Activated naive CD8-positive, alpha-beta T cell treated with anti-CD3 and anti-CD28 coated beads, Interleukin-2, amount 10 ng/mL, durations not matched to agents 7 days and 5 days (primary cell): ENCODE data around the gene MCOLN3. TPM values are rescaled to one million over a fixed set of nuclear protein-coding genes. Genes with fewer than 3 reads are reported as not detected.

Experiments used
- ATAC-seq: fragments of 150-1000 bp; cut with Tn5 transposase; one replicate; pipeline ENCODE4 v1.10.0; 2021; ENCODE audit warnings: low read depth, moderate library complexity
- POLR2A ChIA-PET: fragments of 350-600 bp; sonication (Branson Sonifier 250); formaldehyde crosslinking; loops from one replicate; lab custom pipeline; 2021; ENCODE audit warnings: antibody characterized with exemption; lab: Charles Lee
- DNase-seq: peaks from one replicate; pipeline ENCODE4 v3.0.0; 2021
- H3K27ac Mint-ChIP-seq: one replicate; pipeline ENCODE4 v1.8.0; 2022; ENCODE audit warnings: mild to moderate bottlenecking, mixed read lengths
- H3K27me3 Mint-ChIP-seq: one replicate; pipeline ENCODE4 v1.8.0; 2022; ENCODE audit warnings: mild to moderate bottlenecking, moderate library complexity, mixed read lengths
- H3K36me3 Mint-ChIP-seq: one replicate; pipeline ENCODE4 v1.8.0; 2021; ENCODE audit warnings: mild to moderate bottlenecking, mixed read lengths
- H3K4me1 Mint-ChIP-seq: one replicate; pipeline ENCODE4 v1.8.0; 2021; ENCODE audit warnings: mixed read lengths
- H3K4me3 Mint-ChIP-seq: one replicate; pipeline ENCODE4 v1.8.0; 2022; ENCODE audit warnings: mild to moderate bottlenecking, moderate library complexity, mixed read lengths
- H3K9me3 Mint-ChIP-seq: one replicate; pipeline ENCODE4 v1.8.0; 2021; ENCODE audit warnings: mixed read lengths
- total RNA-seq, 2 experiments: library from RNA; stranded (reverse); gene quantifications; one replicate each; pipeline ENCODE4 v1.2.3, GENCODE V29; 2021

Gene MCOLN3
- total RNA-seq = 1 to 10 TPM; 2.1 to 2.2 TPM

- Mint-ChIP-seq H3K4me1 (peaks cover 27% of the 10 kb centered on the region), H3K27me3 (peaks cover 52% of the 10 kb centered on the region), H3K27ac (no peak within 1 kb of the TSS), H3K36me3 (no peaks in the 10 kb centered on the region), H3K4me3 (peak within 1 kb of the TSS; percentile 76), H3K9me3 (no peaks in the 10 kb centered on the region)
- POLR2A ChIA-PET = interaction anchor here (1.0 kb wide), 2 partner anchors 103 to 211 kb away, joined by 3 read pairs; partner anchors contain the start of gene C1orf52
- ATAC-seq = peak; percentile 75
- peak; percentile 63 for DNase-seq
Measured at GRCh38 chr1:85048296-85049064, at the start of gene MCOLN3. Gene MCOLN3, minus strand, starts transcription at chr1:85048500. Its CDS starts 3,140 bp downstream, at chr1:85045360.

- Mint-ChIP-seq H3K27ac (no peak overlapping the region), H3K4me1 (peaks cover 11% of the 10 kb centered on the region), H3K36me3 (peaks cover 7% of the 10 kb centered on the region), H3K9me3 (no peaks in the 10 kb centered on the region), H3K4me3 (no peak overlapping the region), H3K27me3 (peaks cover 19% of the 10 kb centered on the region)
- POLR2A ChIA-PET = no interaction called here
- DNase-seq = no peak
- no peak for ATAC-seq
Measured at GRCh38 chr1:85093644-85094043, 45.3 kb upstream of the MCOLN3 start.

- ATAC-seq = peak; percentile 45
- POLR2A ChIA-PET = no interaction called here
- Mint-ChIP-seq H3K4me1 (peaks cover 11% of the 10 kb centered on the region), H3K27ac (peak overlapping the region; percentile 74), H3K4me3 (peak overlapping the region; percentile 74), H3K9me3 (no peaks in the 10 kb centered on the region), H3K36me3 (peaks cover 7% of the 10 kb centered on the region), H3K27me3 (peaks cover 15% of the 10 kb centered on the region)
- DNase-seq = no peak
Measured at GRCh38 chr1:85091671-85092280, 43.5 kb upstream of the MCOLN3 start.

GRCh38 chr1:85090225-85090624, 41.9 kb upstream of the MCOLN3 start:
- H3K4me1 Mint-ChIP-seq = peaks cover 11% of the 10 kb centered on the region
- no peaks in the 10 kb centered on the region for H3K9me3 Mint-ChIP-seq
- H3K36me3 Mint-ChIP-seq = peaks cover 5% of the 10 kb centered on the region
- no peak overlapping the region for H3K4me3 Mint-ChIP-seq
- ATAC-seq = no peak
- POLR2A ChIA-PET = no interaction called here
- DNase-seq = no peak
- H3K27me3 Mint-ChIP-seq = peaks cover 4% of the 10 kb centered on the region
- H3K27ac Mint-ChIP-seq = no peak overlapping the region

DNA sequence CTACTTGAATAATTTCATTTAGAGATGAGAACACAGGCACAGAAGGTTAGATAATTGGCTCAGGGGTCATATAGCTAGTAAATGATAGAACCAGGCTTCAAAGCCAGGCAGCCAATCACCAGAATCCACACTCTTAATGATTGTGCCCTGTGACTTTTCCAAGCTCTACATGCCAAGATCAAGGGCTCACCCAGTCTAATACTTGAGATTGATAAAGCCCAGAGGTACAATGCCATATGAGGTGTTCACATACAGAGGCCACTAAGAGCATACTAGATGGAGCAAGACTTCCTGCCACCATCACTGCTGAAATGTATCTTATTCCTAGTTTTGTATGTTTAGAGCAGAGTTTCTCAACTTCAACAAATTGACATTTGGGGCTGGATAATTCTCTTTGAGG, 40.9 kb upstream of the MCOLN3 start:
- POLR2A ChIA-PET = no interaction called here

DNA sequence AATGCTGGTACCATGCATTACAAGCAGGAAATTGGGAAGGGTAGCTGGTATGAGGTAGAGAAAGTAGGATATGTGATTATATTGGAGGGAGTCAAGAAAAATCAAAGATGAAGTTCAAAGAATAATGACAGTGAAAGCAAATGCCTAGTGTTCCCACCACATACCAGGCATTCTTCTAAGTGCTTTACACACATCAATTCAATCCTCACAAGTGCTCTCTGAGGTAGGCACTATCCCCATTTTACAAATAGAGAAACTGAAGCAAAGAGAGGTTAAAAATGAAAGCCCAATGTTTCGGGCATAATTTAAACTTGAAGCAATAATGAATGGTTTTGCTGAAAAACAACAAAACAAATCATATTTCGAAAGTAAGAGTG, 40.1 kb upstream of the MCOLN3 start:
- no peak for ATAC-seq
- Mint-ChIP-seq H3K4me3 (no peak overlapping the region), H3K27me3 (peaks cover 9% of the 10 kb centered on the region), H3K4me1 (peaks cover 13% of the 10 kb centered on the region), H3K9me3 (peaks cover 2% of the 10 kb centered on the region), H3K36me3 (peaks cover 8% of the 10 kb centered on the region), H3K27ac (no peak overlapping the region)
- DNase-seq = no peak
- POLR2A ChIA-PET = no interaction called here

More for the DNA sequence above, 40.9 kb upstream of the MCOLN3 start:
- Mint-ChIP-seq H3K4me3 (no peak overlapping the region), H3K9me3 (peaks cover 2% of the 10 kb centered on the region), H3K27me3 (peaks cover 9% of the 10 kb centered on the region), H3K4me1 (peaks cover 13% of the 10 kb centered on the region), H3K36me3 (peaks cover 7% of the 10 kb centered on the region), H3K27ac (no peak overlapping the region)
- no peak for DNase-seq
- no peak for ATAC-seq

- H3K9me3 Mint-ChIP-seq = peaks cover 2% of the 10 kb centered on the region
- no peak overlapping the region for H3K4me3 Mint-ChIP-seq
- peaks cover 6% of the 10 kb centered on the region for H3K36me3 Mint-ChIP-seq
- ATAC-seq (no peak), DNase-seq (no peak)
- no peak overlapping the region for H3K27ac Mint-ChIP-seq
- peaks cover 7% of the 10 kb centered on the region for H3K27me3 Mint-ChIP-seq
- POLR2A ChIA-PET = no interaction called here
- peaks cover 13% of the 10 kb centered on the region for H3K4me1 Mint-ChIP-seq
Measured at GRCh38 chr1:85087659-85088407, 39.5 kb upstream of the MCOLN3 start.

- Mint-ChIP-seq H3K27me3 (peaks cover 13% of the 10 kb centered on the region), H3K4me1 (peaks cover 2% of the 10 kb centered on the region), H3K27ac (no peak overlapping the region), H3K9me3 (peaks cover 2% of the 10 kb centered on the region), H3K36me3 (peaks cover 3% of the 10 kb centered on the region), H3K4me3 (no peak overlapping the region)
- POLR2A ChIA-PET = no interaction called here
- DNase-seq (no peak), ATAC-seq (no peak)
Measured at GRCh38 chr1:85085417-85085816, 37.1 kb upstream of the MCOLN3 start.

GRCh38 chr1:85078903-85079302, 30.6 kb upstream of the MCOLN3 start:
- Mint-ChIP-seq H3K27ac (no peak overlapping the region), H3K36me3 (peaks cover 6% of the 10 kb centered on the region), H3K27me3 (peaks cover 10% of the 10 kb centered on the region), H3K4me3 (no peak overlapping the region), H3K9me3 (peaks cover 7% of the 10 kb centered on the region), H3K4me1 (peaks cover 6% of the 10 kb centered on the region)
- POLR2A ChIA-PET = no interaction called here
- no peak for ATAC-seq
- no peak for DNase-seq

DNA sequence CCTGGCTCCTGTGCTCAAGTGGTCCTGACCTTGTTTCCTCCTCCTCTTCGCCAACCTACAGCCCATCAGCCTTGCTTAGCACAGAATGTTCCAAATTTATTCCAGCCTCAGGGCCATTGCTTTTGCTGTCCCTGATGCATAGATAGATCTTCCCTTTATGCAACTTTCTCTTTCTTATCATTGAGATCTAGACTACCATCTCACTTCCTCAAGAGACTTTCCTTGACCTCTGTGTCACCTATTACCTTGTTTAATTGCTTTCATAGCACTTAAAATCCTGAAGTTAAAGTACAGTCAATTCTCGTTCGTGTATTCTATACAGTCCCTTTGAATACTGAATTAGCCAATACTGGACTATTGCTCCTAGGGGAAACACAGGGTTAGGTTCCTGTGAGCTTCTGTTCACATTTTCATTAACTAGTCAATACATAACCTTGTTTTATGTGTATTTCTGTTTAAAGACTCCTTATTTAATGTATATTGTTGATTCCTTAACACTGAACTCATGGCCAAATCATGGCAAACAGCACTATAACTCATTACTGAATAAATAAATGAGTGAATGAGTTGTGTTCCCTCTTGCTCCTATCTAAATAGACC, 26.2 kb upstream of the MCOLN3 start:
- Mint-ChIP-seq H3K4me1 (peaks cover 6% of the 10 kb centered on the region), H3K9me3 (peaks cover 7% of the 10 kb centered on the region), H3K36me3 (peaks cover 4% of the 10 kb centered on the region), H3K4me3 (no peak overlapping the region), H3K27ac (no peak overlapping the region), H3K27me3 (no peaks in the 10 kb centered on the region)
- DNase-seq (no peak), ATAC-seq (no peak)
- POLR2A ChIA-PET = no interaction called here

DNA sequence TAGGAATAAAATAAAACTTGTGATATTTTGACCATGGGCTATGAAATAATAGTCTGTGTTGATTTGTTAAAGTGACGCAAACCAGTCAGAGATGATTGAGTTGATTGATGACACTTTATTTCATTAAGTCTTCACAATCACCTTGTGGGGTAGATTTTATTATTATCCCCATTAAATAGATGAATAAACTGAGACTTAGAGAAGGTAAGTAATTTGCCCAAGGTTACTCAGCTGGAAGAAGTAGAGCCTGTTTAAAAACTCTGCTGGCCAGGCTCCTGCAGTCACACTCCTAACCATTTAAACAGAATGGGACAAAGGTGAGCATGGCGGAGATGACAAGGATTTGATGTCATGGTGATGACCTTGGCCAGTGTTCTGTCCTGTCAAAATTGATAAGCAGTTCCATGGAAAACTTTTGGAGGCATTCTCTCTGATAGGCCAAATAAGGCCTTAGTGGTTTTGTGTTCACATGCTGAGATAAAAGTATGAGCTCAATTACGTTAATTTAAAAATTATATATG, 22.7 kb upstream of the MCOLN3 start:
- Mint-ChIP-seq H3K4me3 (no peak overlapping the region), H3K27me3 (peaks cover 9% of the 10 kb centered on the region), H3K9me3 (peaks cover 7% of the 10 kb centered on the region), H3K4me1 (peaks cover 6% of the 10 kb centered on the region), H3K36me3 (peaks cover 4% of the 10 kb centered on the region), H3K27ac (no peak overlapping the region)
- DNase-seq = no peak
- POLR2A ChIA-PET = no interaction called here
- ATAC-seq = no peak

DNA sequence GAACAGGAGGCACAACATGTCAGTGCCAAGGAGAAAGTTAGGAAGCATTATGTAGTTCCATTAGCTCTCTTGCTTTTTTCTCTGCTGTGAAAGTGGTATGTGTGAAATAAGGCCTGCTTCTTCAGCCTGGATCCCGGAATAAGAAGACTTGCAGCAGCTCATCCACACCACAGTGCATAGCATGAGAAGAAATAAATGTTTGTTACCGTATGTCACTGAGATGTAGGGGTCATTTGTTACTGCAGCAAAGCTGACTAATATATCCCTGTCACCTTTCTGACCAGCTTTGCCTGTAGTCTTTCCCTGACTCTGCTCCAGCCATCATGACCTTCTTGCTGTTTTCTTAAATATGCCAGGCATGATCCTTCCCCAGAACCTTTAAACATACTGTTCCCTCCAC, 20.5 kb upstream of the MCOLN3 start:
- H3K4me3 Mint-ChIP-seq = no peak overlapping the region
- DNase-seq = no peak
- no peaks in the 10 kb centered on the region for H3K9me3 Mint-ChIP-seq
- POLR2A ChIA-PET = no interaction called here
- H3K36me3 Mint-ChIP-seq = no peaks in the 10 kb centered on the region
- no peak for ATAC-seq
- H3K27ac Mint-ChIP-seq = no peak overlapping the region
- no peaks in the 10 kb centered on the region for H3K4me1 Mint-ChIP-seq
- H3K27me3 Mint-ChIP-seq = peaks cover 9% of the 10 kb centered on the region

DNA sequence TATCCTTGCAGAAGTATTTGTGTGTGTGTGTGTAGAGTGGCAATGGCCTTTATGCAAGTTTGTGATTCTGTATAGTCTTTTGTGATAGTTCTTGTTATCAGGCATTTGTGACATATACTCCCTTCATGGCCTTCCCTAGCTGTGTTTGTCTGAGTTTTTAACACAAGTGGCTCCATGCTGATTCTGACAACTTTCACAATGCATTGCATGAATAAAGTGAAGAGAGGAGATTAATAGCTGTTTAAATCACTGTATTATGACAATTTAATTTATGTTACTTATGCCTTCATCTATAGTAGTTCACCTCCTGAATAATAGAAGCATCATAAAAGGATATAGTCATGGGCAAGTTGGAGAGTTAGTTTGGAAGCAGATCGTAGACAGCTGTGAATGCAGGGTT, 17.2 kb upstream of the MCOLN3 start:
- Mint-ChIP-seq H3K4me1 (peaks cover 10% of the 10 kb centered on the region), H3K9me3 (no peaks in the 10 kb centered on the region), H3K27me3 (peaks cover 11% of the 10 kb centered on the region), H3K36me3 (no peaks in the 10 kb centered on the region), H3K4me3 (no peak overlapping the region), H3K27ac (no peak overlapping the region)
- DNase-seq (no peak), ATAC-seq (no peak)
- POLR2A ChIA-PET = no interaction called here
